ENCODE results near the gene TYMP.

TYMP gene

DNA sequence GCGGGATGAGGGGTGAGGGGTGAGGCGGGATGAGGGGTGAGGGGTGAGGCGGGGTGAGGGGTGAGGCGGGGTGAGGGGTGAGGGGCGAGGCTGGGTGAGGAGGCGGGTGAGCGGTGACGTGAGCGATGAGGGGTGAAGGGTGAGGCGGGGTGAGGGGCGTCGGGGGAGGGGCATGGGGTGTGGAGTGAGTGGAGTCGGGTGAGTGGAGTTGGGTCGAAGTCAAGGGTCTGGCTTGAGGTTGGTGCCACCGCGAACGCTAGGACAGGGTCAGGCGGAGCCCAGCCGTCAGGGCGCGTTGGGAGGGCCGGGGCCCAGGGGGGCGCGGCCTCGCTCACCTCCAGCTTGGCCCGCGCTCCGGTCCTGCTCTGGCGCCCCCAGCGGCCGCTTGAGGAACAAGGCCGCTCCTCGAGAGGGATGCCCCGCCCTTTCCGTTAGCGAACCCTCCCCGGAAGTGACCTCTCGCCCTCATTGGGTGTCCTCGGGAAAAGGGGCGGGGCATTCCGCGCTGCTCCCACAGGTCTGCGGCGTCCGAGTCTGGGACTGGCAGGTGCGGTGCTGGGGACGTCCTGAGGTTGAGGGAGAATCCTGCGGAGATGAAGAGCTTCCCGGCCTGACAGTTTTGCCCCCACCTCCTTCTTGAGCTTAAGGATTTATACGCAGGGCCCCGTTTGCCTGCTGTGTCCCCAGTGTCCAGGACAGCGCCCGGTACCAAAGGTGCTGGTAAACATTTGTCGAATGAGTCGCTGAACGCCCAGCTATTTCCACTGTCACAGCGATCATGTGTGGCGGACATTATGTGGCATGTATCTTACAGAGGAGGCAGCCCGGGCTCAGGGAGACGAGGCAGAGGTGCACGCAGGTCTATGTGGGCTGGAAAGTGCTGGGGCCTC, 33.0 kb upstream of the TYMP start, which contains the start of gene SYCE3:
Gene SYCE3 (minus strand): TSS at position 397 of the 890 bp plus-strand sequence. CDS start 6,514 bp downstream, outside the sequence.
- peak; percentile 99 for DNase-seq

DNA sequence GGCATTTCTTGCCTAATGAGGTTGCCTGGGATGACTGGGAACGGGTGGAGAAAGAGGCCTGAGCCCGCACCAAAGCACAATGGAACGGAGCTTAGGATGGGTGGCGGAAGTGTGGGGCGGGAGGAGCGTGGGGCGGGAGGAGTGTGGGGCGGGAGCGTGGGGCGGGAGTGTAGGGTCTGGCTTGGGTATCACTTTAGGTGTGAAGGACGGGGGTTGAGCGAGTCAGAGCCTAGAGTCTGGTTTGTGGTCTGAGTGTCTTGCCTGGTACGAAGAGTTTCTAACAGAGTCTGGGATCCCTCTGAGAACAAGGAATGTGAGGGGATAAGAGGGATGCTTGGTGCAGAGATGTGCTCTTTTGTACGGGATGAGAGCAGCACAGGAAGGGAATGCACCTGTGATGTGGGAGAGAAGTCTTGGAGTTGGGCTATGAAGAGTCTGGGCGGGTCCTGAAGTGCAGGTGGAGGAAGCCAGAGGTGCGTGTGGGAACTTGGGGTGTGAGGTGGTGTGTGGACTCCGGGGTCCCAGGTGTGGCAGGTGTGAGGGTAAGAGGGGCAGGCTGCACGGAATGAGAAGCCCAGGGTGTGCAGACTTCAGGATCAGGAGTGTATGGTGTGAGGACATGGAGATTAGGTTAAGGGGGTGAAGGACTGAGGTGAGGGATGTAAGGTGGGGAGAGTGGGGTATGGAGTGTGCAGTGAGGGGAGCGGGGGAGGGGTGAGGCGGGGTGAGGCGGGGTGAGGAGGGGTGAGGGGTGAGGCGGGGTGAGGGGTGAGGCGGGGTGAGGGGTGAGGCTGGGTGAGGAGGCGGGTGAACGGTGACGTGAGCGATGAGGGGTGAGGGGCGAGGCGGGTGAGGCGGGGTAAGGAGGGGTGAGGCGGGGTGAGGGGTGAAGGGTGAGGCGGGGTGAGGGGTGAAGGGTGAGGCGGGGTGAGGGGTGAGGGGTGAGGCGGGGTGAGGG, 31.9 kb upstream of the TYMP start:
- no peak for DNase-seq

DNA sequence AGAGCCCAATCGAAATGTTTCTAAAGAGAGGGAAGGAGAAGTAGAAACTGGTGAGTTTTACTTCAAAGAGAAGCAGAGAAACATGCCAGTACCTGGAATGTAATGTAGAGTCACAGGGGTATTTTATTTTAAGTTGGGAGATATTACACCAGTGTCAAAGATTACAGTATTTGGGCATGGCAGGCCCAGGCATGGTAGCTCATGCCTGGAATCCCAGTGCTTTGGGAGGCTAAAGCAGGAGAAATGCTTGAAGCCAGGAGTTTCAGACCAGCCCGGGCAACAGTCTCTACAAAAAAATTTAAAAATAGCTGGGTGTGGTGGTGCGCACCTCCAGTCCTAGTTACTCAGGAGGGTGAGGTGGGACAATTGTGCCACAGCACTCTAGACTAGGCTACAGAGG, 30.2 kb upstream of the TYMP start:
- no peak for DNase-seq

GRCh38 chr22:50556703-50557102, 26.9 kb upstream of the TYMP start:
- DNase-seq = no peak

GRCh38 chr22:50553310-50553709, 23.5 kb upstream of the TYMP start:
- no peak for DNase-seq

DNA sequence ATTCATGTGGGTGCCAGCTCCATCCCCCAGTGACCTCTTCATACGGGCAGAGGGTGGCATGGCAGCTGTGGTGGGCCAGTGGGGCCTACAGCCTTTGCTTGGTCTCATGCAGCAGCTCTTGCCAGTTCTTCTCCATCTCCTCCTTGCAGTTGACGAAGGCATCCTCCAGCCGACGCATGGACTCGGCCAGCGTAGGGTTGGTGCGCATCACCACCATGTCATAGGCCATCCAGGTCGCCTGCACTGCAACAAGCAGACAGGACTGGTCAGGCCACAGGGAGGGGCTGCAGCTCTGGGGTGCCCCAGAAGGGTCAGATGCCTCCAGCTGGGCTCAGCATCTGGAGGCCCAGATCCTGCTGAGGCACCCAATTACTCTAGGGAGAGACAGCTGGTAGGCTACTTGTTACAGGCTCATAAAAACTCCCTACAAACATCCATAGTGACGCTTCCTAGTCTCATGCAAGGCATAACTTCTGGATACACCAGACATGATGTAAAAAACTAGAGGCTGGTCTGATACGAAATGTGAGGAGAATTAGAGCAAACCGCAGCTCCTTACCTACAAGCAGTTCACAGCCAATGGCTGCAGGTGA, 21.4 kb upstream of the TYMP start:
- DNase-seq = no peak

DNA sequence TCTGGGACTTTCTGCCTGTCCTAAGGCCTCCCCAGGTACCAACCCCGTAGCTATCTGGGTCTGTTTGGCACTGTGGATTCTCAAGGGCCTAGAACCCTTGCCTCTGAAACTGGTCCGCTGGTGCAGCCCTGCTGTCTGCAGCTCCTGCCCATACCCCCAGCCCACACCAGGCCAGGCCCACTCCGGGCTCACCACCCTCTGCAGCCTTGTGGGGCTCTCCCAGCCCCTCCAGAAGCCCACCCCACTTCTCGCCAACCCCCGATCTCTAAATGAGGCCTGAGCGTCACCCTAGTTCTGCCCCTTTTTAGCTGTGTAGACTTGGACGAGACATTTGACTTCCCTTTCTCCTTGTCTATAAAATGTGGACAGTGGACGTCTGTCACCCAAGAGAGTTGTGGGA, 20.6 kb upstream of the TYMP start:
- DNase-seq = no peak

DNA sequence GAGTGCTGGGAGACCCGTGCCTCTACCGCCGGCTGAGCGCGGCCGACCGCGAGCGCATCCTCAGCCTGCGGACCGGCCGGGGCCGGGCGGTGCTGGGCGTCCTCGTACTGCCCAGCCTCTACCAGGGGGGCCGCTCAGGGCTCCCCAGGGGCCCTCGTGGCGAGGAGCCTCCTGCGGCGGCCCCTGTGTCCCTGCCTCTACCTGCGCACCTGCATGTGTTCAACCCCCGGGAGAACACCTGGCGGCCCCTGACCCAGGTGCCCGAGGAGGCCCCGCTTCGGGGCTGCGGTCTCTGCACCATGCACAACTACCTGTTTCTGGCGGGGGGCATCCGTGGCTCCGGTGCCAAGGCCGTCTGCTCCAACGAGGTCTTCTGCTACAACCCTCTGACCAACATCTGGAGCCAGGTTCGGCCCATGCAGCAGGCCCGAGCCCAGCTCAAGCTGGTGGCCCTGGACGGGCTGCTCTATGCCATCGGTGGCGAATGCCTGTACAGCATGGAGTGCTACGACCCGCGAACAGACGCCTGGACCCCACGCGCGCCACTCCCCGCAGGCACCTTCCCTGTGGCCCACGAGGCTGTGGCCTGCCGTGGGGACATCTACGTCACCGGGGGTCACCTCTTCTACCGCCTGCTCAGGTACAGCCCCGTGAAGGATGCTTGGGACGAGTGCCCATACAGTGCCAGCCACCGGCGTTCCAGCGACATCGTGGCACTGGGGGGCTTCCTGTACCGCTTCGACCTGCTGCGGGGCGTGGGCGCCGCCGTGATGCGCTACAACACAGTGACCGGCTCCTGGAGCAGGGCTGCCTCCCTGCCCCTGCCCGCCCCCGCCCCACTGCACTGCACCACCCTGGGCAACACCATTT, 19.3 kb upstream of the TYMP start:
- DNase-seq = no peak

GRCh38 chr22:50548040-50548920, 18.5 kb upstream of the TYMP start:
- DNase-seq = peak; percentile 55

DNA sequence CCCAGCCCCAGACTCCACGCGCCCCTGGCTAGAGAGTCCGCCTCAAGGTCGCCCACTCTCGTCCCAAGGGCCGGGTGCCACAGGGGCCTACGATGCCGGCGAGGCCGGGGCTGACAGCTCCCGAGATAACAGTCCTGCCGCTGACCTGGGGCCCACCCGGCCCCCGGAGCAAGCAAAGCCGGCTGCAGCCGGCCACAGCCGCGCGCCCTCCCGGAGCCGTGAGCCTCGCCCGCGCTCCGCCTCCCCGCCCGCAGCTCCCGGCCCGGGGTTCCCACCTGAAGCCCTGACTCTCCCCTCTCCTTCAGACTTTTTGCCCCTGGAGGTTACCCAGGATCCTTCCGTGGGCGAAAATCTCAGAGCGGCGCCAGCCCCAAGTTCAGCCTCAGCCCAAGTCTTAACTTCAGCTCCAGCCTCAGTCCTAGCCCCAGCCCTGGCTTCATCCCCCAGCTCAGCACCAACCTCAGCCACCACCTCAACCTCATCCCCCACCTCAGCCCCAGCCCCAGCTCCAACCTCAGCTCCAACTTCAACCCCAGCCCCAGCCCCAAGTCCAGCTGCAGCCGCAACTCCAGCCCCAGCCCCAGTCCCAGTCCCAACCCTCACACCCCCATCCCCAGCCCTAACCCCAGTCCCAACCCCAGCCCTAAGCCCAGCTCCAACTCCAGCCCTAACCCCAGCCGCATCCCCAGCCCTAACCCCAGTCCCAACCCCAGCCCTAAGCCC, 17.6 kb upstream of the TYMP start:
- no peak for DNase-seq

GRCh38 chr22:50546326-50547262, 16.8 kb upstream of the TYMP start:
- DNase-seq = no peak

GRCh38 chr22:50545522-50546325, 15.9 kb upstream of the TYMP start, which contains the start of gene KLHDC7B:
Gene KLHDC7B (plus strand): TSS chr22:50545899. CDS start chr22:50546244, 345 bp downstream.
- peak; percentile 65 for DNase-seq

- DNase-seq = peak; percentile 67
Observed at GRCh38 chr22:50544746-50545253, 15.0 kb upstream of the TYMP start.

DNA sequence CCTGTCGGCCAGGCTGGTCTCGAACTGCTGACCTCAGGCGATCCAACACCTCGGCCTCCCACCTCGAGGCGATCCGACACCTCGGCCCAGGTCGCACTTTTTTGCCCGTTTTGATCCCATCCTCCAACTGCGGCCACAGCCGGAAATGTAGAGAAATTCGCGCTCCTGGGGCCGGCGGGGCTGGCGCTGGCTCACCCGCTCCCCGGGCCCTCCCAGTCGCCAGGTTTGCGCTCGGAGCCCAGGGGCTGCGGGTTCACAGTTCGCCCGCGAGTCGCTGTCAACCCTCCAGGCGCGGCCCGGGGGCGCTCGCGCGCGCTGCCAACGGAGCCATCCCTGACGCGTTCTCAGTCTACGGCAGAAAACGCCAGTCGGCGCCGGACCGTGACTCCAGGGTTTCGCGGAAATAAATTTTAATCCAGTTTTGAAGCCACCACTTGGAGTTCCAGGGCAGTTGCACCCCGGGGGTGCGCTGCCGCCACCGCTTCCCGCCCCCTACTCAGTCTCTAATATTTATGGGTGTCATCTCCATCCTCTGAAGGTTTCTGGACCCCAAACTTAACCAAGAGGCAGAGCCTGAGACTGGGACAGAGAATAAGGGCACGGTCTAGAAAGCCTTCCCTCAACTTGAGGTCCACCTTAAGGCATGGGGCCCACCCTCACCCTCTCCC, 14.4 kb upstream of the TYMP start:
- DNase-seq = peak; percentile 93

DNA sequence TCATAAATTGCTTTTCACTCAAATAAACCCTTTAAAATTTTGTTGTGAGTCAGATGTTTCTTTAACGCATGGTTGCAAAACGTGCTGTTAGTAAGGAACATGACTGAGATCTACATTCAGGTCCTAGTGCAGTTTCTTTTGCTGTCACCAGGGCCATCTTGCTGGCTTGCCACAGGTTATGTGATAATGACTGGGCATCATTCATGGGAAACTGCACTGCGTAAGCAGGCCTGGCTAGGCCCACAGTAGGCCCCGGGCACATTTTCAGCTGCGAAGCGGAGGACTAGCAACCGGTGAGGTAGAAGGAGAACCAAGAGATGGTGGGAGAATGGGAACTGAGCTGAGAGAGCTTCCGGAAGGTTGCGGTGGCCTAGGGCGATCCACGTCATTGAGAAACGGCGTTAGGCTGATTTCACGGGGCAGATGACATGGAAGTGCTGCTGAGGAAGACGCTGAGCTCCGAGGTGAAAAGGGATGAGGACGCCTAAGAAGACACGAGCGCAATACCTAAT, 12.7 kb upstream of the TYMP start:
- peak; percentile 85 for DNase-seq

GRCh38 chr22:50541667-50542026, 11.8 kb upstream of the TYMP start:
- peak; percentile 91 for DNase-seq

DNA sequence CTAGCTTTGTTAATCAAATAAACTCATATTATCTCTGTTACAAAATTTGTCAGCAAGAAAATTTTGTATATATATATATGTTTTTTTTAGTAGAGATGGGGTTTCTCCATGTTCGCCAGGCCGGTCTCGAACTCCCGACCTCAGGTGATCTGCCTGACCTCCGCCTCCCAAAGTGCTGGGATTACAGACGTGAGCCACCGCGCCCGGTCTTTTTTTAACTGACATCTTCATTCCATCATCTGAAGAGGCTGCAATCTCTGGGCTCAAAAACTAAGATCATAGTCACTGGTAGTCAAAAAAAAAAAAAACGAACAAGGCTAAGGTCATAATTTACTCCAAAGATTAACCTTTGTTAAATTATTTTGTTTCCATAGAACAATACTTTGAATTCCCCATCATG, 10.6 kb upstream of the TYMP start:
- DNase-seq = no peak

Data from activated CD4-positive, alpha-beta T cell treated with anti-CD3 and anti-CD28 coated beads, Interleukin-2, Interleukin-6, amounts not matched to agents 100 ng/mL and 50 ng/mL, durations not matched to agents 16 hours and 8 hours (primary cell).